ENCODE results near the gene ZBTB7C.

- TF ChIP-seq CTCF (optimal IDR thresholded peaks at IDR 0.05 in 1 of 3, IDR thresholded peaks at IDR 0.05 in 1 of 3, conservative IDR thresholded peaks at IDR 0.05 in 1 of 3; ENCODE audit: extremely low read depth in 1 of 3, insufficient read depth in 2 of 3, low read length in 3 of 3): no peak
- TF ChIP-seq EZH2 (IDR thresholded peaks at IDR 0.05; ENCODE audit: low read length): no peak
Measured at GRCh38 chr18:48123324-48123723, 285.9 kb downstream of the ZBTB7C start.
